Stimulated activated CD8-positive, alpha-beta memory T cell treated with anti-CD3 and anti-CD28 coated beads, Interleukin-15, amount 100 ng/mL, for 4 hours (primary cell): ENCODE data around the gene ACOXL.

Experiments
- DNase-seq, 2 donors: peaks; one replicate each; pipeline ENCODE4 v3.0.0-alpha.2; 2020; ENCODE audit warnings: low read depth in 2 of 2

The ACOXL gene

DNA sequence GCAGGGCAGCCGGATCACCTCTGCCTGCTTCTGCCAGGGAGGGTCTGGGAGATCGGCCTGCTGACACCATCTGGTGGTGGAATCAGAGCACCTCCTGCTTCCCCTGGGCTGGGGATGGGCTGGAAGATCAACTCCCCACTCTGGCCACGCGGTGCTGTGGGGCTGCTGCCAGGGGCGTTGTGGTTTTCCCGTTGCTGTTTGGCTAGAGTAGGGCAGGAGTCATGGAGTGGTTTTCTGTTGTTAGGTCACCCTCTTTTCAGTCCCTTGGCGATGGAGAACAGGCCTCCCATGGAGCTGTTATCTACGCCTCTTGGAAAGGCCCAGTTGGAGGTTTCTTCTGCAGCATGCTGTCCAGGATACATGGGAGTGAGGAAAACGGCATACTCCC, 403.5 kb downstream of the ACOXL start:
- DNase-seq = no peak

DNA sequence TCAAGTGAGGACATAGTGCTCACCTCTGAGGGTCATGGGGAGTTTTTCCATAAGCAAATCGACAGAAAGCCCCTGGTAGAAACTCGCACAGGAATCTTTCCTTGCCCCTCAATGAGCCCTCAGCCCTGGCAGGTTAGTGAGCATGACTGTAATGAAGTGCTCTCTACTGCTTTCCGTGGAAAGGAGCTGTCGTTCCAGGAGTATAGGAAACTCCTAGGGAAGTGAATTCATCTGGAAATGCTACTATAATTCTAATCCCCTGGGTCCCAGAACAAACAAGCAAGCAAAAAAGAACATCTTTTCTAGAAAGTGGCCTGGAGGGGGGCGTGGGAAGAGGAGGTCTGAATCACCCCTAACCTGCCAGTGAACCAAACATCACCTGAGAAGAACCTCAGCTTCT, 406.5 kb downstream of the ACOXL start:
- DNase-seq = no peak

DNA sequence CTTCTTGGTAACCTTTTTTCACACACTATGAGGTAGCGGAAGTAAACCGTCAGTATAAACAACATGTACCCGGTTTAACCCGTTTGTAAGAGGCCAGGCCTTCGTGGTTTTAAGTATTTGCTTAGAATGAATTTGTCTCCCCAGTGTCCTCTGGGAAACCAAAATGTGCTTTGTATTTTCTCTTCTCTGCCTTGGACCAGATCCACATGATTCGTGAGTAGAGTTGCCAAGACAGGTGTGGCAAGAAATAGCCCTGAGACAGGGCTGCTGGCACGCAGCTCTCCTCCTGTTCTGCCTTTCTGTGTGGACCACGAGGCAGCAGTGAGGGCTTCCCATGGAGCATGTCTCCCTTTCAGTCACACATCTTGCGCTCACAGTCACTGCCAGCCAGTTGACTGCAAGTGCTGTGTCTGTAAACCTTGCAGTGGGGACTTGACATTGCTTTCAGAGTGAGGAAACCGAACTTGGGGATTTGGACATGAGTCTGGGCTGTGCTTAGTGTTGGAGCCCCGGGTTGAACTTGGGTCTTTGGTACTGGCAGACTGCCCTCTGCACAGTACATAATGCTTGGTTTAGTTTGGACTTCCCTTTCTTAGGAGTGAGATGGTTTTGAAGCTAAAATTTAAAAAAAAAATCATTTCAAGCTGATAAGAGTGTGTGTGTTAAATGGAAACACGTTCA, 407.4 kb downstream of the ACOXL start:
- DNase-seq = no peak

DNA sequence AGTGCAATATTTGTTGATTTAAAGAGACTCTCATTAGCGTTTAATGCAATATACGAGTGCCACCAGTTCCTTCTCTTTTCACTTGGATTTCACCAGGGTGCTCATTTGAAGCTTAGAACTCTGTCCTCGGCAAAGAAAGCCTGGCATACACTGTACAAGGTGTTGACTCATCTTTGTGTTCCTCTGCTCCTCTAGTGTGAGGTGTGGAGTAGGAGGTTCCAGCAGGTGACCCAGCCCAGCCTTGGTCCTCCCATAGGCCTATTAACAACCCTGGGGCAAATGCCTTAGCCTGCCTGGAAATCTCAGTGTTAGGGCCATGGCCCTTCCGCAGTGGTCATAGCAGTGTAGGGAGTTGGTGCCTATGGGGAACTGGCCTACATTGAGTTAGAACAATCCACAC, 408.4 kb downstream of the ACOXL start:
- DNase-seq = no peak

DNA sequence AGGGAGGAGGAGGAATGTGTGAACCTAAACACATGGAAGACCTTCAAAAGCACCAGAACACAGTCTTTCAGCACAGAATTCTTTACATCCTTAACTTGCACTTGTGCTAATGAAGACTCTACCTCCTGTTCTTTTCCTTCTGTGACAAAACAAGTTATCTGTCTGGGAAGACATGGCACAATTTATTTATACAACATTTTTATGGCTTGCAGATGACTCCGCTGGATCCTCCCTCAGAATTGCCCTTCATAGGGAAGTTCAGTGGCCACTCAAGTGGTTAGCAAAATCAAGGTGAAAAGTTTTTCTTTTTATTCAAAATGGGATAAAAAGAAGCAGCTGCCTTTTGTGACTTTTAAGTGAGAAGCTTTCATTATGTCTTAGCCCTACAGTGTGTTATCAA, 409.7 kb downstream of the ACOXL start:
- no peak for DNase-seq

DNA sequence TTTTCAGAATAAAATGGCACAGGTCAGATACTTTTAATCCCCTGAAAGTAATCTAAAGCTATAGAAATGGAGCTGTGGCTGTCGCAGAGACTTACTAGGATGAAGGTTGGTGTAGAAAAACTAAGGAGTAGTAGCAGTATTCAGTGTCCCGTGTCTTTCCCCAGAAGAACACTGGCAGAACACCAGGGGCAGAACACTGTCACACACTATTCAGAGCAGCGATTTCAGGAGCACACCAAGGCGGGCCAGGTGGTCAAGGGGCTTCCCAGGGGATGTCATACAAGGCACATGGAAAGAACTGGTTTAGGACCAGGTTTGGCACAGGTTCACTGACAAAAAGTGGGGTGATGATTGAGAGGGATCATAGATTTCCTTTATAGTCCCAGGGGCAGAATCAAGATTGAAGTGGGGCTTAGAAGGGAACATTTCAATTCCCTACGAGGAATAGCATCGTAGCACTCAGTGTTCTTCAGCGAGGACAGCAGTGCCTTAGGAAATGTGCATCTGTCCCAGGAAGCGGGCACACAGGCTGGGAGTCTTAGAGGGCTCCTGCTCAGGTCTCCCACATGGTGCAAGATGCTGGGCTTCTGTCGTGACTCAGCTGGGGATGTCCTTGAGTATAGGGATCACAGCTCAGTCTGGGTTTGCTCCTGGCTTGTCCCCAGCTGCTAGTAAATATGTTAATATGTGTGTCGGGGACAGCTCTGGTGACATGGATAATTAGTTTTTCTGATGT, 410.9 kb downstream of the ACOXL start:
- no peak for DNase-seq

DNA sequence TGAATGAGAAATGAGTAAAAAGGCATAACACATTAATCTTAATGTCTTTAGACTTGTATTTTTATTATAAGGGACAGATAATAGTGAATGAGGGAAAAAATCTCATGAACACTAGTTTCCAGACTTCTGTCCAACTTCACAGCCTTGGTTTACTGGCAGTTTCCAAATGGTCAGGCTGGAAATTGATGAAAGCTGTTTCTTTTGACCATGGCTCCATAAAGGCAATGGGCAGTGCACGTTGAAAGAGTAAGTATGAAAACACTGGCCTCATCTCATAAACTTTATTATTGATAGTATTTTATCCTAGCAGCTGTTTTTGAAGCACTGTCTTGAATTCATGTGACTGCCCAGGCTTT, 411.4 kb downstream of the ACOXL start:
- no peak for DNase-seq

DNA sequence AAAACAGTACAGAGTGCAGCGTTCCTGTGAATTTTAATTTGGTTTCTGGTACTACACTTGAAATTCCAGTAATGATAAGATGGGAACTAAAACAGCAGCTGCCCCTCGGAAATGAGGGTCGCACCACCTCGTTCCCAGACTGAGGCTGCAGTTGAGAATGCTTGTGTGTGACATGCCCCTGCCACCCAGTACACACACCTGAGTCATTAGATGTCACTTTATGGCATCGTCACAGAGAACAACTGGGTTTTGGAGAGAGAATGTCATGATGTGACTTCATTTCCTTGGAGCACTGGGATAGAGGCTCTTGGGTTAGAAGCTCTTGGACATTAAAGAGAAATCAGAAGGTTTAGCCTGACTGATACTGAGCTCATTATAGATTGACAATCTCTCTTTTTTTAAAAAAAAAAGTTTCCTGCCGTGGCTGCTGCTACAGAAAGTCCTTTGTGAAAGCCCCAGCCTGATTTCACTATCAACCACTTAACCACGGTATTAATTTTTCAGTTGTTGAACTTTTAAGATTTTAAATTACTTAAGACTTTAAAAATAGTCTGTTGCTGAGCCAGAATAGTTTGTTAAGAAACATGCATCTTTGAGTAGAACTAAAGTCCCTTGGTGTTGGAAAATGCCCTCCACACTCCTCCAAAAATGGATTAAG, 412.9 kb downstream of the ACOXL start:
- DNase-seq = no peak

DNA sequence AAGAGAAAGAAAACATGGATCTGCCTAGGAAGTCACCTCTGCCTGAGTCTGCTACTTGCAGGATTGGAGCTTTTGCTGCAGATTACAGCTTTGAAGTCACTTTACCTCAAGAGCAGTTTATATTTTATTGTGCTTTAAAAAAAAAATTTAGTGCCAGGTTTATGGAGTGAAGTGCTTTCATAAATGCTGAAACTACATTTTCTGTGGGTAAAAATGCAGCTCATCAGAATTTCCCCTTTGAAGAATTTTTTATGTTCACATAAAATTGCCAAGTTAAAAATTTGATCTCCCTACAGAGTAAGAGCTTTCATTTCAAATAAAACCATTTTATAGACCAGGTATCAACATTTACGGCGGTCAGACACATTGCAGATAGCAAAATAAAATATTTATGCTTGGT, 413.6 kb downstream of the ACOXL start:
- no peak for DNase-seq

DNA sequence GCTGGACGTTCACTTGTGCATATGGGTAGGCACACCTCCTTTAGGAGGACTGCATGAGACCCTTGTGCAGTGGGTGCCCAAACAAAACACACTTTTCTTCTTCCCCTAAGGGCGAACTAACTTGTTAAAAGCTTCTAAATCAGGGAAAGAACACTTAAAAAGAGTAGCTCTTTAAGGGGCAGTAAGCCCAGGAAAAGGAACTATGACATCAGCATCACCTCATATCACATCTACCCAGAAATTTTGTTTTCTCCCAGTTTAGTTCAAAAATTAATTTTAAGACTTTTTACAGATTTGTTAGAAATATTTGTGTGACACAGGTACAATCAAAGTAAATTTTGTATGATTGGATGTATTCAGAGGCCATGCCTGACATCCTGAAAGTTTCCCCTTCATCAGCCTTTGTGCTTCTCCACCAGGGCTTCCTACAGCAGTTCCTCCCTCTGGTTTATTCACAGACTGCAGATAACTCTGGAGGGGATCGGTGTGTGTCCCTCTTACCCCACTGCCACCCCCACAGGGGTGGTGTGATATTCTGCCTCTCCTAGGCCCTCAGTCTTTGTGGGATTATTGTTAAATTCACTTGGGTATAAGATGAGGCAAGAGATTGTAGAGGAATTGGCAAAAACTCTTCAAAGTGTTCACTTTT, 416.0 kb downstream of the ACOXL start:
- DNase-seq = no peak

DNA sequence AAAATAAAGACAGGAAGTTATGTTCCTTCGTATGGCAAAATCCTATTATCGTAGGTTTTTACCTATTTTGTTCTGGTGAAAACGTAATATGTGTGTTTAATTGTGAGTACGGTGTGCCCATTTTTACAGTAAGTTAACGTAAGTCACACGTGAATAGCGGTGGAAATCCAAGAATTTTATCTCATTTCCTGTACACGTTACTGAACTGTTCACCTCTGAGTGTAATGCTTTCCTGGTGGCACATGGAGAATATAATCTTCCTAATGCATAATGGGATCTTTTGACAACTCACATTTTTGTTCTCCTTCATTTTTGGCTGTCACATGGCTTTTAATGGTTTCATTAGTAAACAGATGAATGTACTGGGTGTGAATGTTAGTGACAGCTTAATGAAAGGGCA, 416.6 kb downstream of the ACOXL start:
- no peak for DNase-seq

DNA sequence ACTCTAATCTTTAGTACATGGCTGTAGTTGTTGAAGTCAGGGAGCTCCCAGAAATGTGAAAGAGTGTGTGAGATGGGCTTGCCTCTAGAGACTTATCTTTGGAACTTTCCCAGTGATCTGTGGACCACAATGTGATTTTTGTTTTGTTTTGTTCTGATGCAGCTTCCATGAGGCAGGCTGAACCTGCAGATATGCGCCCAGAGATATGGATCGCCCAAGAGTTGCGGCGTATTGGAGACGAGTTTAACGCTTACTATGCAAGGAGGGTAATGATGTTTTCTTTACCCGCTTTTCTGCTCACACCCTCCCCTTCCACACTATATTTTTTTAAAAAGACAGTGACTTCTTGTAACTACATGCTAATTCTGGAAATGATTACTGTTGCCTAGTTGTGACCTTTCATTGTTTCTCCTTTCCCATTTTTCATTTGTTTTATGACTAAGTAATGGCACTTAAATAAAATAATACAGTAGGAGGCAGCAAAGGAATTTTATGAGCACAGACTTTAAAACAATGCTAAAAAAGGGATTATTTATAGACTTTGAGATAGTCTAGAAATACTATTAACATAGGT, 417.6 kb downstream of the ACOXL start:
- DNase-seq = no peak

DNA sequence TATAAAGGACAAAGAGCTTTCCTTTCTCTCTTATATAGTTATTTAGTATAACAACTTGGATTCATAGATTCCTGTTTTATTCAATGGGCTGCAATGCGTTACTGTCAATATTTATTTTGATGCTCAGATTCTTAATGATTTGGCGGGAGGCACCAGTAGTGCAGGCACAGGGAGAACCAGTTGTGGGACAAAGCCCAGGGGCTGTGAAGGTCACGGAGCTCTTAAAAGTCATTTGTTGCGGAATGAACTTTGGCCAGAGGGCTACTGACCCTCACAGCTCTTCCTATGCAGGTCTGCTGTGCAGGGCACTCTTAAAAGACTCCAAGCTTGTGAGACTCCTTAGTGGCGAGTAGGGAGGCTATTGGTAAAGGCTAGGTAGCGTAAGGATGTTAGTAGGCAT, 422.4 kb downstream of the ACOXL start:
- no peak for DNase-seq

DNA sequence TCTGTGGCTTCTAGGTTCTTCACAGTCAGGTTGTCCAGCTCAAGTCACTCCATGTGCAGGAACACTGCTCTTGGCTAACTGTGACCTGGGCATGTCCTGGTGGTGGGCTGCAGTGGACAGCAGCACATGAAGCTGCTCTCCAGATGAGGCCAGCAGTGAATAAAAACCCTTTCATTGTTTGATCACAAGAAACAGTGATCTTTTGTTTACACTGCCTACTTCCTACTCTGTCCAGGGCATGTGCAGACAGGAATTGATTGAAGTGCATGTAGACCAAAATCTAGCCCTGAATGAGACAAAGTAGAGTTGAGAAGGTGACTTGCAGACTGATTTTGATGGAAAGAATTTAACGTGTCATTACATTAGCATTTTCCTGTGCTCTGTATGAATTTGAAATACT, 423.2 kb downstream of the ACOXL start:
- no peak for DNase-seq

DNA sequence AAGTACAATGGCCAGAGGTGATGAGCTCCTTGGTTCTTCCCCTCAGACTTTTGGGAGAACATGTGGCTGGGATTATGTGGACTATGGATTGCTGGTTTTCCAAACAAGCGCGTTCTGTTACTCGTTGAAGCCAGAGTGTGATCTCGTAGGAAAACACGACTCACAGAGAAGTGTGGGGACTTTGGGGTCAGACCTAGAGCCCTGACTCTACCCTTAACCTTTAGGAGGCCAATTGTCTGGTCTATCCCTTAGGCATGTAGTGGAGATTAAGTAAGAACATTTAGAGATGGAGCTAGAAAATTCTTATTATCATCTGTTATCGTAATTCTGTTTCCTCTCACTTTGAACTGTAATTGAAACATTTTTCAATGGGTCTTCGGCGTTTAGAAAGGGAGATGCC, 424.2 kb downstream of the ACOXL start:
- DNase-seq = no peak

DNA sequence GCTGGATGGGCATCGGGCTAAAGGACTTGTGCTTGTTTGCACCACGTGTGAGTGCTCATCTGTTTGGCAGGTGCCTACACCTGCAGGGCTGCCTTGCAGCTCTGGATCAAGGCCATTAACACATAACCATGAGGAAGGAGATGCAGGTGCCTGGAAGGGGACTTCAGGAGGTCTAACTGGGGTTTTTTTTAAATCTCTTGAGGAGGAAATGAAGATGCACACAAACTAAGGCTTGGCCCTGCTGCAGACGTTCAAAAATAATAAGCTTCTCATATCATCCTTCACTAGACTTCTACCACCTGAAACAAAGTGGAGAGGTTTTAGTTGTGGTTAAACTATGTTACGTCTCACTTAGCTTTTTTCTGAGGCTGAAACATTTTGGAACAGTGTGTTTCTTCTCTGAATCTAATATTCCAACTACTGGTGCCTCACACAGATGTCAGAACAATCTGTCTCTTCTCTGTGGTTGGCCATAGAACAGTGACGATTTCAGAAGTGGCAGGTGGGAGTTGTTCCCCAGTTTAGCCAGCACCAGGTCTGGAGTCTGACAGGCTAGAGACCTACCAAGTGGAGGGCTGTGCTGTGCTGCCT, 424.8 kb downstream of the ACOXL start:
- no peak for DNase-seq

DNA sequence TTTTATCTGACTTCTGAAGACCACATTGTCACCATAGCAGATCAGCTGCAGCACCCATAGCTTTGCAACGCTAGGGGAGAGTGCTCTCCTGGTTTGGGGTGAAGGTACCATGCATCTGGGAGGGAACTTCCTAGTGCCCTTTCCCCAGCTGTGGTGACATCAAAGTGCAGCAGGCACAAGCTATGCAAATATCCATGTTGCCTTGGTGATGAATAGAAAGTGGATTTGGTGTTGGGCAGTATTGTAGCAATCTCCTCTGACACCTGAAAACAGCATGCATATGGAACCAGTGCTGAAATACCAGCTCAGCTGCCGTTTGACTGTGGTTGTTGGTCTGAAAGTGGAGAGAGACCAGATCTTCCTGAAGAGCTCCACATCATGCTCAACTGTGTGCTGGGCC, 425.4 kb downstream of the ACOXL start:
- DNase-seq = no peak

DNA sequence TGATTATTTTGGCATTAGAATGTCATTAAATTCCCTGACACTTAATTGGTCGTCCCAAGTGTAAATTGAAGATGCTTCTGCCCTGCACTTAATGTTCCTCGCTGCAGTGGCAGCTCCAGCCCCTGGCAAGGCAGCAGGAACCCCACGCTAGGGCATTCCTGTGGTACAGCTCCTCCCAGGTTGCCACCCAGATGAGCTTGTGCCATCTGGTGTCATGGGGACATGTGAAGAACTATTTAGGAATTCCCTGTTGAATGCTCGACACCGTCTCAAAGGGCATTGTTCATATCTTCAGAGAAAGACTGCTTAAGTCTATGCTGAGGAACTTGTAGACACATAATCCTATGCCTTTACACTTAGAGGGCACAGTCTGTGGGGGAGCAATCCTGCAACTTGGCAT, 427.3 kb downstream of the ACOXL start:
- DNase-seq = no peak

DNA sequence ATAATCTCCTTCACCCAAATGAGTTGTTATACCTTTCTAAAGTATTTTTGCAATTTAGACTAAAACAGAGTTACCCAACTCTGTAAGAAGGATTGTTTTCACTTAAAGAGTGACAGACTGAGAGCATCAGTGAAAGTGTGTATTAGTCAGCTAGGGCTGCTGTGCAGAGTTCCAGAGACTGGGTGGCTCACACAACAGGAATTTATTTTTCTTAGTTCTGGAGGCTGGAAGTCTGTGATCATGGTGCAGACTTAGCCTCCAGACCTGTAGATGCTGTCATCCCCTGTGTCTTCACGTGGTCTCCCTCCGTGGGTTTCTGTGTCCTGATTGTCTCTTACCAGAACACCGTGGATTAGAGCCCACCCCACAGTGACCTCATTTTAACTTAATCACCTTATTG, 428.4 kb downstream of the ACOXL start:
- DNase-seq = no peak

DNA sequence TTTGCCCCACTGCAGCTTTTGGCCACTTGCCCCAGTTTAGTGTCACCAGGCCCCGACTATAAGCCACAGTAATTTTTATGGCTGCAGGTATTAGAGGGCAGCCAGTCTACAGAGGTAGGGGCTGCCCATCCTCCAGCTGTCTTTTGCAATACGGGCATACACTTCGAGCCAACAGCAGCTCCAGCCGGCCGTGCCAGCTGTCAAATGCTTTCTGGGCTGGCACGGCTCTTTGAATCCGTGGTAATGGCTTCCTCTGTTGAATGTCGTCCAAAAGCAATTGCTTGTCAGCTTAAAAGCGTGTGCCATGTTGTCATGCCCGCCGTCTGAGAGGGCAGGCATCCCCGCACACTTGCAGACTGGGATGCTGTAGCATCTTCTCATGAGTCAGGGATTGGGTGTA, 429.6 kb downstream of the ACOXL start:
- no peak for DNase-seq

DNA sequence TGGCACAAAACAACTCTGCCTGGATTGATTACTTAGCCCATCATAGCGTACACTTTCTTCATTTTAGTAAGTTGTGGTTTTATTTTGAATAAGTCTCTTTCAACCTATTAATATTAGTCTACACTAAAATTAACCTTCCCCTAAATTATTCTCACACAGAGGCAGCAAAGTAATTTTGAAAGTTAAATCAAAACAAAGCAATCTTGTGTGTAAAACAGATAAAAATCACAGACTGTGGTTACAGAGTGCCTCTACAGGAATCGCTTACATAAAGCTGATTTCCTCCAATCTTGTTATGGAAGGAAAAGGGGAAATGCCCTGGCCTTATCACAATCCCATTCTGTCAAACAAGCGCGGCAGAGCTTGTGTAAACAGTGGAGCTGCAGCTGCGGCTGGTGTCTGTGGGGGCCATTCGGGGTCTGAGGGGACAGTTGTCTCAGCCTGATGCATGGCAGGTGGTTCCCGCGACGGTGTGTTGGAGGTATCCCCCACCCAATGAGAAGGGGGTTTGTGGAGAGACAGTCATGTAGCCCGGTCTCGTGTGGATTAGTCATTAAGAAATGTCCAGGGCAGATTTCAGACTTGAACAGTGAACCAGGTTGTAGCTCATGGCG, 430.5 kb downstream of the ACOXL start:
- no peak for DNase-seq

DNA sequence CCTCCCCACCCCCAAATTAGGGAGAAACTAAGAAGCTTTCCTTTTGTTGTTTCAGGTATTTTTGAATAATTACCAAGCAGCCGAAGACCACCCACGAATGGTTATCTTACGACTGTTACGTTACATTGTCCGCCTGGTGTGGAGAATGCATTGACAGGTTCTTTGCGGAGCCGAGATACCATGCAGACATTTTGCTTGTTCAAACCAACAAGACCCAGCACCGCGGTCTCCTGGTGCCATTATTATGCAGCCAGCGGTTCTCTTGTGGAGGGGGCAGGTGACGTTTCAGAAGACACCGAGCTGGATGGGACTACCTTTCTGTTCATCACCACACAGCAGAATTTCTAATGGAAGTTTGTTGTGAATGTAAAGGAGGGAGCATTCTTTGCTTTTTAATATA, 431.7 kb downstream of the ACOXL start:
- DNase-seq = no peak
